Measurements from ENCODE around the gene SLC44A5.

The SLC44A5 gene

DNA sequence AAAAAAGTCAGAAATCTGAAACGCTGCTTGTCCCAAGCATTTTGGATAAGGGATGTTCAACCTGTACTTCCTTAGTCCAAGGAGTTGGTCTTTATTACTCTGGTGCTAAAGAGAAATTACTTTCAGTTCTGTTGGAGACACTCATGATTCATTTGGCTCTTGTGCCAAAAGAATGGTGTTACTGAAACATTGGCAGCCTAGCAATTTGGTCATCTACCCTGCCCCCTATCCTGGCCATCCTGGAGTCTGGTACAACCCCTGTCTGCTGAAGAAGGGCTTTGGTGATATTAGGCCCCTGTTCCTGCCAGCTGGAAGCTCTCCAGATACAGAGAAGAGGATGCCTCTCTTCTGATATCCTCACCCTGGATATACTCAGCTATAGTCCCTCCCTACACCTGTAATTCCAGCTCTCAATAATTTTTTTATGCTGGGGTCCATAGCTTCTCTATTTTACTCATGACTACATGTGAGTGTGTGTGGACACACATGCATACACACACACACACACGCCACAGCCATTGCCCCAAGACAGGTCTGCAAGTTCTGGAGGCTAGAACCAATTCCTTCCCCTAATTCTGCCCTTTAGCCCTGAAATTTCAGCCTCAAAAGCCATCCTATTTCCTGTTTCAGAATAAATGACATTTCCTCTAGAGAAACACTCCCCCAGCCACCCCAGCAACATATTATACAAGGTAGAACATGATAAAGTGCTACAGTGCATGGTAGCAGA, 436.7 kb downstream of the SLC44A5 start:
- DNase-seq (ENCODE audit: low spot score): no peak

GRCh38 chr1:75172556-75172955, 438.4 kb downstream of the SLC44A5 start:
- no peak for DNase-seq (ENCODE audit: low spot score)

- no peak for DNase-seq (ENCODE audit: low spot score)
Measured at GRCh38 chr1:75171876-75172275, 439.0 kb downstream of the SLC44A5 start.

DNA sequence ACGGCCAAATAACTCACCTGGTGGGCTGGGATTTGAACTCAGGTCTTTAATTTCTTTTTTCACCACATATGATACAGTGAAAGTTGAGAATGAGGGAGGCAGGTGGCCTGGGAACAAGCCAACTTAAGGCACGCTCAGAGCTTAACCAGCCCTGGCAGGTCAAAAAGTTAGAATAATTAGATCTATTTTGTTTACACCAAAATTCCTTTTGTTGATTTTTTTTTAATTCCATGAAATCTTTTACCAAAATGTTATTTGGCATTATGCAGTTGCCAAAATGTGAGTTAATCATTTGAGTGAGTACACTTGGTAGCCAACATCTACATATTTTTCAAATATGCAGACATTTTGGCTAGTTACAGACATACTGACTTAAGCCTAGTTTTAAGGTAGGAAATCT, 439.9 kb downstream of the SLC44A5 start:
- DNase-seq (ENCODE audit: low spot score): no peak

DNA sequence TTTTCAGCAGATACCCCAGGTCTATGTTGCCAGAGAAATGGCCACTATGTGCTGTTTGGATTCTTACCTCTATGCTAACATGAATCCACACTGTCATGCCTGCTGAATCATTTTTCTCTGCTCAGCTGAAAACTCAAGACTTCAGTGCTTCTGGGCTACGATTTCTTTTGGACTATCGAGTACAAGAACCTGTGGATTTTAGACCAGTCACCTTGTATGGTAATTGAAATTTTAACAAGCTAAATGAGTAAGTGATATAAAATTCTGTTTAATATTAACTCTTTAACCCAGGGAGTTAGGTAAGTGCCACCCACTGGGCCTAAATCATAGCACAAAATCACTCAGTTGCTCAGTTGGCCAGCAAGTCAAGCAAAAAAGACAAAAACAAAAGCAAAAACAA, 440.9 kb downstream of the SLC44A5 start:
- no peak for DNase-seq (ENCODE audit: low spot score)

- no peak for DNase-seq (ENCODE audit: low spot score)
Measured at GRCh38 chr1:75166821-75167220, 444.1 kb downstream of the SLC44A5 start.

GRCh38 chr1:75165264-75165663, 445.6 kb downstream of the SLC44A5 start:
- no peak for DNase-seq (ENCODE audit: low spot score)

DNA sequence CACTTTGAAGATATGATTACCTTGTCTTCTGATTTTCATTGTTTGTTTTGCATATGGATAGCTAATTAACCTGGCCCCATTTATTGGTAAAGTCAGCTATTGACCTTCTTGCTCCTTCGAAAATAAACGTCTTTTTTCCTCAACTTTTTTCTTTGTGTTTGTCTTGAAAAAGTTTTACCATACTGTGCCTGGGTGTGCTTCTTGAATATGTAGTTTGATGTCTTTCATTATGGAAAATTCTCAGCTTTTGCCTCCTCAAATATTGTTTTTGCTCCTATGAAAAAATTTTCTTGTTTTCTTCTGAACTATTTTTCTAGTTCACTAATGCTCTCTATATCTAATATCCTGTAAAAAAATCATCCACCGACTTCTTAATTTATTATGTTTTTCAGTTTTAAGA, 451.8 kb downstream of the SLC44A5 start:
- DNase-seq (ENCODE audit: low spot score): no peak

All from SW480 (cell line).